ENCODE measurements around the gene FCRLB. TPM values are rescaled to one million over a fixed set of nuclear protein-coding genes. Genes with fewer than 3 reads are reported as not detected.
A peak's percentile ranks its signal among the peaks of the same experiment; 100 is the strongest.
"Not testable (repeated sequence)": the region's sequence is repeated elsewhere in the genome, so short reads cannot be mapped to it uniquely, and the experiment has no call there.

The FCRLB gene
- total RNA-seq, 4 donors from 2014 or later, result 0.40 to 0.57 TPM; not detected in 2

DNA sequence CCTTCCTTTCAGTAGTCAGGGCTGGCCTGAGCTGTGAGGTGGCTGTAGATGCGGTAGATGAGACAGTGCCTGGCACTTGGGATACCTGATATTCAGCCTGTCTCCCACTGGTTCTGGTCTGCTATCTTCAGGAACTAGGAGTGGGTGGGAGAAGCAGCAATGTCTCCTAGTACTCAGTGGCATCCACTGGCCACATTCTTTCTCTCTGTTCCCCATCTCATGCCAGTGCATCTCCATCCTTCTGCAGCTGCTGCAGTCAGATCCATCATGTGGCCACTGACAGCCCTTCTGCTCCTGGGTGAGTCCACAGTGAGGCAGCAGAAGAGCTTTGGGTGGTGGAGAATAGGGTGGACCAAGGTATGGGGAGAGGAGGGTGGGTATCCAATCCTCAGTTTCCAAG, 1.1 kb downstream of the FCRLB start:
- Histone ChIP-seq H3K36me3 (no peaks in the 10 kb centered on the region), H3K4me3 (no peak overlapping the region), H3K9me3 (no peaks in the 10 kb centered on the region), H3K27me3 (peaks cover 0 to 2% of the 10 kb centered on the region in 2 donors), H3K27ac (no peak overlapping the region), H3K4me1 (peaks cover 0 to 16% (median 3%) of the 10 kb centered on the region in 4 donors)
- TF ChIP-seq, protein P1, sequence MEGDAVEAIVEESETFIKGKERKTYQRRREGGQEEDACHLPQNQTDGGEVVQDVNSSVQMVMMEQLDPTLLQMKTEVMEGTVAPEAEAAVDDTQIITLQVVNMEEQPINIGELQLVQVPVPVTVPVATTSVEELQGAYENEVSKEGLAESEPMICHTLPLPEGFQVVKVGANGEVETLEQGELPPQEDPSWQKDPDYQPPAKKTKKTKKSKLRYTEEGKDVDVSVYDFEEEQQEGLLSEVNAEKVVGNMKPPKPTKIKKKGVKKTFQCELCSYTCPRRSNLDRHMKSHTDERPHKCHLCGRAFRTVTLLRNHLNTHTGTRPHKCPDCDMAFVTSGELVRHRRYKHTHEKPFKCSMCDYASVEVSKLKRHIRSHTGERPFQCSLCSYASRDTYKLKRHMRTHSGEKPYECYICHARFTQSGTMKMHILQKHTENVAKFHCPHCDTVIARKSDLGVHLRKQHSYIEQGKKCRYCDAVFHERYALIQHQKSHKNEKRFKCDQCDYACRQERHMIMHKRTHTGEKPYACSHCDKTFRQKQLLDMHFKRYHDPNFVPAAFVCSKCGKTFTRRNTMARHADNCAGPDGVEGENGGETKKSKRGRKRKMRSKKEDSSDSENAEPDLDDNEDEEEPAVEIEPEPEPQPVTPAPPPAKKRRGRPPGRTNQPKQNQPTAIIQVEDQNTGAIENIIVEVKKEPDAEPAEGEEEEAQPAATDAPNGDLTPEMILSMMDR (IDR thresholded peaks at IDR 0.05), result no peak
- no peak for TF ChIP-seq POLR2A (IDR thresholded peaks at IDR 0.05)
- no peak for DNase-seq

DNA sequence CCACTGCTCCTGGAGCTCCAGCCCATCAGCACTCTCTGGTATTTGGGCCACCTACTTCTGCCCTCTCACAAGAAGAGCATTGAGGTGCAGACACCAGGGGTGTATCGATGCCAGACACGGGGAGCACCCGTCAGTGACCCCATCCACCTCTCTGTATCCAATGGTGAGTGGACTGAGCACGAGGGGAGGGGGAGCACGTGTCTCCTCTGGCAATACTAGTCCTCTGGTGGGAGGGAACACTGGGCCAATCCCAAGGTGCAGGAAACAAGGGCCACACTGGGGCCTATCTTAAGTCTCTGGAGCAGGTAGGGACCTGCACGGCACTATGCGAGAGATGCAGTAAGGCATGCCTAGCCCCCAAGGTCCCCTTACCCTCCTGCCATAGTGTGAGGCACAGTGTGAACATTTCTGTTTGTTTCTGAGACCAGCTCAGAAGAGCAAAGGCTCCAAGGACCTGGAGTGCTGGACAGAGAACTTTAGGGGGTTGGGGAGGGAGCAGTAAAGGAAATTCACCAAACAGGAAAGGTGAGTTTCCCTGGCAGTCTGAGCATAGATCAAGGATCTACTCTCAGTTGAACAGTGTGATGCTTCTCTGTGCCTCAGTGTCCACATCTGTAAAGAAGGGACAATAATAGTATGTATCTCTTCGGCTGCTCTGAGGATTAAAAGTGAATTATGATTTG, 2.3 kb downstream of the FCRLB start:
- Histone ChIP-seq H3K4me1 (peaks cover 0 to 20% (median 5%) of the 10 kb centered on the region in 4 donors), H3K27me3 (peaks cover 0 to 3% of the 10 kb centered on the region in 2 donors), H3K4me3 (no peak overlapping the region), H3K36me3 (no peaks in the 10 kb centered on the region), H3K9me3 (no peaks in the 10 kb centered on the region), H3K27ac (no peak overlapping the region)
- TF ChIP-seq, protein P1 (IDR thresholded peaks at IDR 0.05), result no peak
- TF ChIP-seq POLR2A (IDR thresholded peaks at IDR 0.05), result no peak
- DNase-seq, result no peak

DNA sequence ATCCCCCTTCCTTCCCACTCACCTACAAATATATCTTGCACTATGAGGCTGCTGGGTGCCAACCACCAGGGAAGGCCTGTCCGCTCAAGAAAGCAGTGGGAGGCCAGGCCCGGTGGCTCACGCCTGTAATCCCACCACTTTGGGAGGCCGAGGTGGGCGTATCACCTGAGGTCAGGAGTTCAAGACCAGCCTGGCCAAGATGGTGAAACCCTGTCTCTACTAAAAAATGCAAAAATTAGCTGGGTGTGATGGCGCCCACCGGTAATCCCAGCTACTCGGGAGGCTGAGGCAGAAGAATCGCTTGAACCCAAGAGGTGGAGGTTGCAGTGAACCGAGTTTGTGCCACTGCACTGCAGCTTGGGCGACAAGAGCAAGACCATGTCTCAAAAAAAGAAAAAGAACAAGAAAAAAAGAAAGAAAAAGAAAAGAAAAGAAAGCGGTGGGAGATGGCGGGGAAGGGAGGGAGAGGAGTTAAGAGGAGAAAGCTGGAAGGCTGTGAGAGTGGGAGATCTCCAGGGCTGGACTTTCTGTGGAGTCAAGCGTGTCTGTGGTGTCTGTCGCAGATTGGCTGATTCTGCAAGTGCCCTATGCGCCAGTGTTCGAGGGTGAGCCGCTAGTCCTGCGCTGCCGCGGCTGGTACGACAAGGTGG, 4.0 kb downstream of the FCRLB start:
- not testable (repeated sequence) for DNase-seq, H3K9me3 ChIP-seq, H3K36me3 ChIP-seq, H3K27me3 ChIP-seq
- Histone ChIP-seq H3K27ac (peak overlapping the region; percentile 79 to 98 (median 89)), H3K4me1 (peaks cover 0 to 20% (median 4%) of the 10 kb centered on the region in 4 donors), H3K4me3 (peak overlapping the region; percentile 83 to 93 (median 88))

DNA sequence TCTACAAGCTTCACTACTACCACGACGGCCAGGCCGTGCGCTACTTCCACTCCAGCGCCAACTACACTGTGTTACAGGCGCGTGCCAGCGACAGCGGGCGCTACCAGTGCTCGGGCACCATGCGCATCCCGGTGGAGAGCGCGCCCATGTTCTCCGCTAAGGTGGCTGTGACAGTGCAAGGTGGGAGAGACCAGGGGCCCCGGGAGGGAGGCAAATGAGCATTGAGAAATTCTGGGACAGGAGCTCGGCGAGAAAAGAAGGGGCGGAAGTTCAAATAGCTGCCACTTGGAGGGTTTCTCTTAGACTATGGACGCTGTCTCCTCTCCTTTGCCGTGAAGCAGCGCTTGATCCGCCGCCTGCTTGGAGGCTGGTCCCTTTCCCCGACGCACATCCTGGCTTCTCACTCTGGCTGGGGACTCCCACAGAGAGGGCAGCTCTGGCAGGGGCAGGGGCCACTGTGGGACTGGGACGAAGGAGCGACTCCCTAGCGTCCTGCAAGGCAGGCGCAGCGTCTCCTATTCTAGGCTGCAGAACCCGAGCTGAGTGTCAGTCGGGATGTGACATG, 4.6 kb downstream of the FCRLB start:
- peak overlapping the region; percentile 79 to 98 (median 89) for H3K27ac ChIP-seq
- H3K4me1 ChIP-seq, result peaks cover 0 to 20% (median 3%) of the 10 kb centered on the region in 4 donors
- peaks cover 0 to 3% of the 10 kb centered on the region in 2 donors for H3K27me3 ChIP-seq
- TF ChIP-seq, protein P1 (IDR thresholded peaks at IDR 0.05), result peak in 3 of 6 experiments; percentile 19 to 25 (median 24)
- TF ChIP-seq POLR2A (IDR thresholded peaks at IDR 0.05), result no peak
- H3K9me3 ChIP-seq, result no peaks in the 10 kb centered on the region
- peak; percentile 58 to 69 (median 65) for DNase-seq
- no peaks in the 10 kb centered on the region for H3K36me3 ChIP-seq
- peak overlapping the region; percentile 83 to 93 (median 88) for H3K4me3 ChIP-seq

DNA sequence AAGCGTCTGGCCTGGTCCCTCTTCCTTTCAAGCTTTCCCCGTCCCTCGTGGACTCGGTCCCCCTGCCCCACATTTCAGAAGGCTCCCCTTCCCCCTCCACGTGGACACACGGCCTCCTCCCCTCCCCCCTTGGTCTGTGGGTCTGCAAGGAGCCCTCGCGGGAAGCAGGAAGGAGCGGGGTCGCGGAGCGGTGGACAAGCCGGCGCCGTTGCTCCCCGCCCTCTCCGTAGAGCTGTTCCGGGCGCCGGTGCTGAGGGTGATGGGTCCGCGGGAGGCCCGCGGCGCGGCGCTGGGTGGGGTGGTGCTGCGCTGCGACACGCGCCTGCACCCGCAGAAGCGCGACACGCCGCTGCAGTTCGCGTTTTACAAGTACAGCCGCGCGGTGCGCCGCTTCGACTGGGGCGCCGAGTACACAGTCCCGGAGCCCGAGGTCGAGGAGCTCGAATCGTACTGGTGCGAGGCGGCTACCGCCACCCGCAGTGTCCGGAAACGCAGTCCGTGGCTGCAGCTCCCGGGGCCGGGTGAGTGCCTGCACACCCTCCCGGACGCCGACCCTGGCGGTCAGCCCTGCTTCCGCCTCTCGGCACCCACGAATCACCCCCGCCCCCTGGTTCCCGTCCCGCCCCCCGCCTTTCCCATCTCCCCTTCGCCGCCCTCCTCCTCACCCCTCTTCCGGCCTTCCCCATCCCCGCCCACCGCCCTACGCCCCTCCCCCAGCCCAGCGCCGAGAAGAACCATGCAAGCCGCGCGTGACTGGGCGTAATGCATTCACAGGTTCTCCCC, 5.3 kb downstream of the FCRLB start:
- DNase-seq, result peak; percentile 79 to 94 (median 93)
- H3K4me3 ChIP-seq, result peak overlapping the region; percentile 83 to 93 (median 88)
- no peaks in the 10 kb centered on the region for H3K9me3 ChIP-seq
- no peaks in the 10 kb centered on the region for H3K36me3 ChIP-seq
- H3K27me3 ChIP-seq, result peaks cover 0 to 3% of the 10 kb centered on the region in 2 donors
- peak; percentile 15 to 19 for TF ChIP-seq POLR2A (IDR thresholded peaks at IDR 0.05)
- TF ChIP-seq, protein P1 (IDR thresholded peaks at IDR 0.05), result no peak
- H3K4me1 ChIP-seq, result peaks cover 0 to 20% (median 3%) of the 10 kb centered on the region in 4 donors
- H3K27ac ChIP-seq, result peak overlapping the region; percentile 79 to 98 (median 89)
